T-helper 2 cell treated with Interferon-gamma antibody and Interleukin-4, amounts not matched to agents 100 ng/mL and 5 ng/mL, for 36 hours (primary cell): ENCODE measurements around the gene CHMP1A. TPM values are rescaled to one million over a fixed set of nuclear protein-coding genes. Genes with fewer than 3 reads are reported as not detected.

Experiments used
- intact Hi-C: fragments of 100-400 bp; cut with micrococcal nuclease; formaldehyde crosslinking; loops from one replicate; pipeline ENCODE4 v1.15.1; 2023
- total RNA-seq: library from RNA; stranded (reverse); gene quantifications from 2 replicates; pipeline ENCODE4 v1.2.3, GENCODE V29; 2022

CHMP1A gene
- total RNA-seq, 1 donor from 2014 or later = 101 TPM

DNA sequence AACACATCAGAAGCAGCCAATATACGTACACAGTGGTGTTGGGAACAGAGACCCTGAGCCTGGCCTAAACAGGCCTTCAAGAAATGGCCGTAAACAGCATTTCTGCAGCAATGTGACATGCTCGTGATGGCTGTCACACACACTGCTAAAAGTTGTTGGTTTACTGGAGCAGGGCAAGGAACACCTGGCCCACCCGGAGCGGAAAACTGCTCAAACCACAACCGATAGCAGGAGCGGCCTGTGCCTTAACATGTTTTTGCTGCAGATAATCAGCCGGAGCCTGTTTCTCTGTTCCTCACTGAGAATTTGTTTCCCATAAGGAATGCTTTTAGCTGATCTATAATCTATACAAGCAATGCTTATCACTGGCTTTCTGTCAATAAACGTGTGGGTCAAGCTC is 50.1 kb downstream of the CHMP1A start:
- intact Hi-C loops = no loop called here

DNA sequence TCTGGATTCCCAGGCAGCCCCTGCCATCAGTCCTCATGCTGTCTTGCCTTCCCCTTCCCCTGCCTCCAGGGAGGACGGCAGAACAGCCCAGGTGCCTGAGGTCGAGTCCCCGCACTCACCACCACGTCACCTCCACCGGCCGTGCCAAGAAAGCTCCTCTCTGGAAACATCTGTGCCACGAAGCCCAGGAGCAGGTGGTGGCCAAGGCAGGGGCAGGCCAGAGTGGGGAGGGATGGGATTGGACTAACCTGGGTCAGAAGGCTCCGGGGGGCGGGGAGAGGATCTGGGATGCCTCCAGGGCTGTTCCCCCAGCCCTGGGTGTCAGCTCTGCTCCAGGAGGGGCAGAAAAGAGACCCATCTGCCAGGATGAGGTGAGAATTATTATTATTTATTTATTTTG is 51.5 kb downstream of the CHMP1A start:
- intact Hi-C loops = no loop called here

GRCh38 chr16:89605186-89605970 is 52.1 kb downstream of the CHMP1A start:
- intact Hi-C loops = no loop called here

DNA sequence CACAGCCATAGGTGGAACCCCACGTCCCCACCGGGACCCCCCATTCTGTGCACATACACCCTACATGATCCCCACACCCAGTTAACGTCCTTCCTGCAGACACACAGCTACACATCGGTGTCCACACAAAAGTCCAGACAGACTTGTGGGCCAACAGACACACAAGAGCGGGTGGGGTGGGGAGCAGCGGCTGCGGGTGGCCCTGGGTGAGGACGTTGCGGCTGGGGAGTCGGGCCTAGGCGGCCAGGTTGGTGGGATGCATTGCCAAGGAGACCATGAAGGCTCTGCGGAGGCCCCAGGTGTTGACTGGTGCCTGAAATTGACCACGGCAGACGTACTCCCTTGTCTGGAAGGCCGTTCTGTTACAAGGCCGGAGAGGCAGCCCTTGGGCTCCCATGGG is 52.7 kb downstream of the CHMP1A start:
- intact Hi-C loops = no loop called here

DNA sequence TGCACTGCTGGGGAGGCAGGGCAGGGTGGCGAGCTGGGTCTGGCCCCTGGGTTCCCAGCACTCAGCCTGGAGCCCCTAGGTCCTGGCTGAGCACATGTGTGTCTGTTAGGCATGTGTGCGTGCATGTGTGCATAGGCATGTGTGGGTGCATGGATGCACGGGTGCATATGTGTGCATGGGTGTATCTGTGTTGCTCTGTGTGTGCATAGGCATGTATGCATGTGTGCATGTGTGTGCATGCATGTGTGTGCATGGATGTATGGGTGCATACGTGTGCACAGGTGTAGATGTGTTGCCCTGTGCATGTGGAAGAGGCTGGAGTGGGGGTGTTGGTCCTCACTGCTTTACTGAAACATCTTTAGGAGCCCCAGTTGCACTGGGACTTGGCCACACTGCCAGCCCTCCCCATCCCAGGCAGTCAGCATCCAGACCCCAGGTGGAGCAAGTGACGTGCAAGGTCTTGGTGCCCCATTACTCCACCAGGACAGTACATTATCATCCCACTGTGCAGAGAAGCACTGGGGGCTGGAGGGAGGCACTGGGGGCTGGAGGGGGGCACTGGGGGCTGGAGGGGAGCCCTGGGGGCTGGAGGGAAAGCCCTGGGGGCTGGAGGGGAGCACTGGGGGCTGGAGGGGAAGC is 54.4 kb downstream of the CHMP1A start:
- intact Hi-C loops = no loop called here

DNA sequence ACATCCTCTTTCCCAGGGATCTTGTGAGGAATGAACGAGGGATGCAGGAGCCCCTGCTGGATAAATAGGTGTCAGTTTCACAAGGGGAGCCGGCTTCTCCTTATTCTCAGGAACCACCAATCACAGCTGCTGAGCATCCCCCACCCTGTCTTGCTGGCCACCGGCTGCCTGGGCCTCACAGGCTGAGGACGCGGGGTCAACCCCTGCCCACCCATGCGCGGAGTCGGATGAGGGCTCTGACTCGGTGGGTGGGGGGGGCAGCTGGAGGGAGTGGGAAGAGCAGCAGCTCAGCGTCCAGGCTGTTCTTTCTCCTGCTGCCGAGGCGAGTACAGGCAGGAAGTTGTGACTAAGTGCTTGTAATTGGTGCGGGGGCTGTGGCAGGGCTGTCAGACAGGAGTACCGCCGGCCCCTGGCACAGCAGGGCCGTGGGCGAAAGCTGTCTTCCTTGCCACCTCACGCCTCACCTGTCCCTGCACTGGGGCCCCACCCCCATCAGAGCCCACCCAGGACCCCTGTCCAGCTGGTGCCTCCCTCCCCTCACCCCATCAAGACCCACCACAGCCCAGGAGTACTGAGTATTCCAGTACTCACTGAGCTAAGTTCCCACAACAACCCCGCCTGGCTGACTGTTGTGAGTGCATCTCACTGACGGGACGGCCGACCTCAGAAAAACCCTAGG is 55.1 kb downstream of the CHMP1A start:
- intact Hi-C loops = no loop called here

DNA sequence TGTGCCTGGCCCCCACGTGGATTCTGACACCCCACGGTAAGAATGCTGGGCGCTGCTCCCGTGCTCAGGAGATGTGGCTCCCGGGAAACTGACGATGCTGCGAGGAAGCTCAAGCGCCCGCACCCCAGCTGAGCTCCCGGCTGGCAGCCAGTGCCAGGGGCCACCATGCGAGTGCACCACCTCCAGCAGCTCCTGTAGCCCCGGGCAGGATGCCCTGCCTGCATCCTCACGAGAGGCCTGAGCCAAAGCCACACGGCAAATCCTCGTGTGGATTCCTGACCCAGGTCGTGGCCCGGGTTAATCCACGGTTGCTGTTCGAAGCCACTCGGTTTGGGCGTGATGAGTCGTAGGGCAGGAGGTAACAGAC is 55.6 kb downstream of the CHMP1A start:
- intact Hi-C loops = no loop called here

DNA sequence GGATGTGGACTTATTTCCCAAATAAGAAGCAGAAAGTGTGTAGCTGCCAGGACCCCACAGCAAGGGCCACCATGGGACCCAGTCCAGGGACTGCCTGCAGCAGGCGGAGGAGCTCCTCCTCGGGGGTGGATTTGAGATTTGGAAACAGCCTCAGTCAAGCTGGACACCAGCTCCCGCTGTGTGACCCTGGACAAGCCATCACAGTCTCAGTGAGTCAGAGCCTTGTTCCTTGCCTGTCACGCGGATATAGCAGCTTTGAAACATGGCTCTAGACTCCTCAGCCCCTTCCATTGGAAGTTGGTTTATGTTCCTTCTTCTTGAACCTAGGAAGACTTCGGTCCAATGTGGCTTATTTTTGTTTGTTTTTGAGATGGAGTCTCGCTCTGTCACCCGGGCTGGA is 56.6 kb downstream of the CHMP1A start:
- intact Hi-C loops = no loop called here

DNA sequence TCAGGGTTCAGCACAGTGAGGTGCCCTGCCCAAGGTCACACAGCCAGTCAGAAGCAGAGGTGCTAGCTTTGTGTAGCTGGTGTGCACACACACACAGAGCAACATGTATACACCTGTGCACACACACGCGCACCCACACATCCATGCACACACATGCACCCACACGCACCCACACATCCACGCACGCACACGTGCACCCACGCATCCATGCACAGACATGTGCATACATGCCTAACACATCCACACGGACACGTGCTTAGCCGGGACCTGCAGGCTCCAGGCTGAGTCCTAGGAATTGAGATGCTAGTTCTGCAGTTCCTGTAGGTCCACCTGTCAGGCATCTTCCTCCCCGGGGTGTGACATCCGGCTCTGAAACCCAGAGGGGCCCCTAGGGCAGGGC is 57.1 kb downstream of the CHMP1A start:
- intact Hi-C loops = no loop called here

DNA sequence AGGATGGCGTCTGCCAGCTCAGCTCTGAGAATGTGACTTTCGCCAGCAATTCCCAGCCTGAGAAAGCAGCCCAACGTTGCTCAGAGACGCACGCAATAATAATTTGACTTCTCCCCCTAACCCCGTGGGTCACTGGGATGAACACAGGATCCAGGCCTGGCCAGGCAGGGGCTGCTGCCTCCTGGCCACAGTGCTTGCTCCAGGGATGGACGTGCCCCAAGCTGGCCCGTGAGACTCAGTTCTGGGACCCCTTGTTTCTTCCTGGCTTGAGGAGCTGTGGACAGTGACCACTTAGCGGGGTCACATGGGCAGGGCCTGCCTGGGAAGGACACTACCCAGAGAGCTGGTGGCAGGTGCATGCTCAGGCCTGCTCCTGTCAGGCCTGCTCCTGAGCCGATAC is 57.6 kb downstream of the CHMP1A start:
- intact Hi-C loops = no loop called here

DNA sequence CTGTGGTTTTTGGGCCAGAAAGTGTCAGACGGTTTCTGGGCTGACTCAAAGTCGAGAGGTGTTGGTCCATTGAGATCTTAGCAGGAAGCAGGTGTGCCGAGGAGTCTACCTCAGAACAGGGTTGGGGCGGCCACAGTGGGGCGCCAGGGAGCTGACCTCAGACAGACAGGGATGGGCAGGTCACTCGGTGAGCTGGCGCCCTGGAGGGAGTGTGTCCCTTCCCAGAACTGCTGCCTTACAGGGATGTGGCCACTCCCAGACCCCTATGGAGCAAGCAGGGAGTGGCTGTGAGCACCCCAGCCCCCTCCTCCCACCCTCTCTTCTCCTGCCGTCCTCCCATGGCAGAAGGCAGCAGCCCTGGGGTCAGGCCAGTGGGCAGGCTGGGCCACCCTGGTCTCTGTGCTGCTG is 58.1 kb downstream of the CHMP1A start:
- intact Hi-C loops = no loop called here

- intact Hi-C loops = no loop called here
These were observed 59.3 kb downstream of the CHMP1A start for GRCh38 chr16:89598199-89598598.

- intact Hi-C loops = no loop called here
These were observed 60.4 kb downstream of the CHMP1A start for GRCh38 chr16:89596957-89597649.

DNA sequence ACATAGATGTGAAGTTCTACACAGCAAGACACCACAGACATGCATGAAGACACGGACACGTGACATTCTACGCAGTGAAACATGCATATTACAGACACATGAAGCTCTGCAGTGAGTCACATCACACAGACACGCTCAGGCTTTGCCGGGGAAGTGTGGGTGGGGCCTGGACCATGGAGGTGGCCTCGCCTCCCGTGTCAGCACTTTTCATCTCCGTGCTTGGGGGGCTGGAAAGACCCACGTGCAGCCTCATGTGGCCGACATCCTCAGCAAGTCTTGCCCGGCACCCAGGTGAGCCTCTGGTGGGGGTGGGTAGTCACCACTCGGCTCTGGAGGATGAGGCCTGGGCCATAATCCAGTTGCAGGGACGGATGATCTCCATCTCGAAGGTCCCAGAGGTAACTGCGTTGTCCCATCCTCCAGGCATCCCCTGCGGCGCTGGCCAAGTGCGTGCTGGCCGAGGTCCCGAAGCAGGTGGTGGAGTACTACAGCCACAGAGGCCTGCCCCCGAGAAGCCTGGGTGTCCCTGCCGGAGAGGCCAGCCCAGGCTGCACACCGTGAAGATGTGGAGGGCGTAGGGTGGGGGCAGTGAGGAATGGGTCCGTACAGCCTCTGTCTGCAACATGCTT is 61.3 kb downstream of the CHMP1A start:
- intact Hi-C loops = no loop called here

GRCh38 chr16:89595330-89596060 is 62.0 kb downstream of the CHMP1A start:
- intact Hi-C loops = no loop called here

Other genes starting within 250 kb of the CHMP1A start
- gene ANKRD11, start 167.1 kb downstream of the CHMP1A start, total RNA-seq = 154 and 155 TPM in 2 replicates
- 115 and 116 TPM in 2 replicates for gene SPG7, start 149.3 kb downstream of the CHMP1A start, total RNA-seq
- gene RPL13, start 97.0 kb downstream of the CHMP1A start, total RNA-seq = 2,174 and 2,182 TPM in 2 replicates
- gene CPNE7, start 82.0 kb downstream of the CHMP1A start, total RNA-seq = 3.8 and 6.7 TPM in 2 replicates
- not detected in 2 replicates for gene DPEP1, start 44.1 kb downstream of the CHMP1A start, total RNA-seq
- 16.6 and 19.5 TPM in 2 replicates for gene SPATA33, start 128 bp upstream of the CHMP1A start, total RNA-seq
- gene CDK10, start 29.0 kb upstream of the CHMP1A start, total RNA-seq = 91.5 and 96.3 TPM in 2 replicates
- gene SPATA2L, start 44.0 kb upstream of the CHMP1A start, total RNA-seq = 6.0 and 6.7 TPM in 2 replicates
- 11.9 and 13.0 TPM in 2 replicates for gene VPS9D1, start 63.2 kb upstream of the CHMP1A start, total RNA-seq
- gene ZNF276, start 63.8 kb upstream of the CHMP1A start, total RNA-seq = 75.6 and 79.0 TPM in 2 replicates
- gene FANCA, start 158.9 kb upstream of the CHMP1A start, total RNA-seq = 156 and 173 TPM in 2 replicates
- 1.2 and 1.3 TPM in 2 replicates for gene SPIRE2, start 170.8 kb upstream of the CHMP1A start, total RNA-seq
- 208 and 234 TPM in 2 replicates for gene TCF25, start 215.9 kb upstream of the CHMP1A start, total RNA-seq